ENCODE measurements around the gene SNRNP200. TPM values are rescaled to one million over a fixed set of nuclear protein-coding genes. Genes with fewer than 3 reads are reported as not detected.

SNRNP200 gene
- total RNA-seq, 3 donors from 2014 or later: 95.8 to 113 (median 106) TPM

DNA sequence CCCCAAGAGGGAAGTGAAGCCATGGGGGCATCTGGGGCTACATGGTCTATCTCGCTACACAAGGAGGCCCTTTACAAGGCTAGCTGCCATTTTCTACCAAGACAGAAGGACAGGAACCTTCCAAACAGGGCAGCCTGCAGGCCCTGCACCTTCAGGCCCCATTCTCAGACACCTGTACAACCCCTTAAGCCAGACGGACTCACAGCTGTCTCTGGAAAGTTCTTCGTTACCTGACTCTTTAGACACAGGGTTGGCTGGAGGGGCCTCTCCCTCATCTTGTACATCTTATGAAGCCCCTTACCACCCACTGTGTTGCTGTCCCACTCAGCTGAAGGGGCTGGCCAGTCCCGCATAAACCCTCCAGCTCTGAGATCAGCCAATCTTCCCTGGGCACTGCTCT lies 56.7 kb downstream of the SNRNP200 start:
- no peaks in the 10 kb centered on the region for H3K9me3 ChIP-seq
- no peak for ATAC-seq
- no peak overlapping the region for H3K4me3 ChIP-seq
- intact Hi-C loops (cut with DNase I, micrococcal nuclease): no loop called here
- no peak for DNase-seq
- H3K4me1 ChIP-seq (ENCODE audit: low read depth): no peaks in the 10 kb centered on the region
- H3K36me3 ChIP-seq (ENCODE audit: low read depth): peaks cover 7% of the 10 kb centered on the region
- TF ChIP-seq CTCF (IDR thresholded peaks at IDR 0.05): no peak

- TF ChIP-seq CTCF (IDR thresholded peaks at IDR 0.05): no peak
- H3K9me3 ChIP-seq: no peaks in the 10 kb centered on the region
- DNase-seq (no peak), ATAC-seq (no peak)
- no peaks in the 10 kb centered on the region for H3K36me3 ChIP-seq (ENCODE audit: low read depth)
- intact Hi-C loops (cut with DNase I, micrococcal nuclease): no loop called here
- no peak overlapping the region for H3K4me3 ChIP-seq
- no peaks in the 10 kb centered on the region for H3K4me1 ChIP-seq (ENCODE audit: low read depth)
Measured at GRCh38 chr2:96247896-96248295, 57.5 kb downstream of the SNRNP200 start.

- Histone ChIP-seq H3K4me3 (no peak overlapping the region), H3K36me3 (ENCODE audit: low read depth) (no peaks in the 10 kb centered on the region), H3K4me1 (ENCODE audit: low read depth) (no peaks in the 10 kb centered on the region), H3K9me3 (no peaks in the 10 kb centered on the region)
- DNase-seq (no peak), ATAC-seq (peak; percentile 37)
- intact Hi-C loops (cut with DNase I, micrococcal nuclease): no loop called here
- TF ChIP-seq CTCF (IDR thresholded peaks at IDR 0.05): no peak
Measured at GRCh38 chr2:96247009-96247408, 58.3 kb downstream of the SNRNP200 start.

GRCh38 chr2:96245609-96246390 lies 59.5 kb downstream of the SNRNP200 start:
- peak; percentile 35 for ATAC-seq
- no peak for DNase-seq
- no peak for TF ChIP-seq CTCF (IDR thresholded peaks at IDR 0.05)
- Histone ChIP-seq H3K36me3 (ENCODE audit: low read depth) (no peaks in the 10 kb centered on the region), H3K4me1 (ENCODE audit: low read depth) (no peaks in the 10 kb centered on the region), H3K4me3 (no peak overlapping the region), H3K9me3 (no peaks in the 10 kb centered on the region)
- intact Hi-C loops (cut with DNase I, micrococcal nuclease): no loop called here

DNA sequence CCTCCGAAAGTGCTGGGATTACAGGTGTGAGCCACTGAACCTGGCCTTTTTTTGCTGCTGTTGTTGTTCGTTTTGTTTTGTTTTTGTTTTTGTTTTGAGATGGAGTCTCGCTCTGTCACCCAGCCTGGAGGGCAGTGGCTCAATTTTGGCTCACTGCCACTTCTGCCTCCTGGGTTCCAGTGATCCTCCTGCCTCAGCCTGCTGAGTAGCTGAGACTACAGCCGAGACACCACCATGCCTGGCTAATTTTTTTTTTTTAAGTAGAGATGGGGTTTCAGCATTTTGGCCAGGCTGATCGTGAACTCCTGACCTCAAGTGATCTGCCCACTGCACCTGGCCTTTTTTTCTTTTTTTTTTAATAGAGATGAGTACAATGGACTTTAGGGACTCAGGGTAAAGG lies 61.5 kb downstream of the SNRNP200 start:
- H3K9me3 ChIP-seq: no peaks in the 10 kb centered on the region
- TF ChIP-seq CTCF (IDR thresholded peaks at IDR 0.05): no peak
- ATAC-seq: no peak

More for the DNA sequence above, 61.5 kb downstream of the SNRNP200 start:
- Histone ChIP-seq H3K4me1 (ENCODE audit: low read depth) (no peaks in the 10 kb centered on the region), H3K4me3 (no peak overlapping the region), H3K36me3 (ENCODE audit: low read depth) (no peaks in the 10 kb centered on the region)
- intact Hi-C loops (cut with DNase I, micrococcal nuclease): no loop called here
- no peak for DNase-seq

Data from mucosa of descending colon (tissue), 3 donors.